GM08714 (cell line): ENCODE measurements around the gene LONP2.
"Not testable (repeated sequence)": the region's sequence is repeated elsewhere in the genome, so short reads cannot be mapped to it uniquely, and the experiment has no call there.

ENCODE experiments used
- H3K4me3 ChIP-seq: fragments of 200-500 bp; sonication (Bioruptor generic); 2 replicates; pipeline ENCODE4 v1.5.1; 2014; ENCODE audit warnings: mild to moderate bottlenecking, low read length, inconsistent platforms
- ZNF274 ChIP-seq: IDR thresholded peaks from 2 replicates; pipeline ENCODE4 v1.6.1; 2012; ENCODE audit warnings: mild to moderate bottlenecking, low read depth, low read length

Gene LONP2

GRCh38 chr16:48384520-48385252, 140.6 kb downstream of the LONP2 start:
- H3K4me3 ChIP-seq, result peak overlapping the region; percentile 100
- TF ChIP-seq ZNF274, result no peak

- H3K4me3 ChIP-seq, result peak within 1 kb of the TSS; percentile 100
Observed at GRCh38 chr16:48385253-48386150, 141.4 kb downstream of the LONP2 start, which contains the start of gene SIAH1. Gene SIAH1, minus strand, starts transcription at chr16:48385413. Its CDS starts 22,985 bp downstream, at chr16:48362428.

GRCh38 chr16:48386559-48387312, 142.6 kb downstream of the LONP2 start:
- no peak overlapping the region for H3K4me3 ChIP-seq
- TF ChIP-seq ZNF274, result no peak

More at GRCh38 chr16:48385253-48386150, 141.4 kb downstream of the LONP2 start, which contains the start of gene SIAH1:
- TF ChIP-seq ZNF274, result no peak

GRCh38 chr16:48392407-48392806, 148.3 kb downstream of the LONP2 start:
- H3K4me3 ChIP-seq, result no peak overlapping the region
- no peak for TF ChIP-seq ZNF274

GRCh38 chr16:48393485-48394354, 149.6 kb downstream of the LONP2 start:
- no peak for TF ChIP-seq ZNF274

GRCh38 chr16:48394355-48394703, 150.2 kb downstream of the LONP2 start:
- H3K4me3 ChIP-seq, result no peak overlapping the region
- TF ChIP-seq ZNF274, result no peak

More at GRCh38 chr16:48393485-48394354, 149.6 kb downstream of the LONP2 start:
- no peak overlapping the region for H3K4me3 ChIP-seq

- no peak for TF ChIP-seq ZNF274
Observed at GRCh38 chr16:48395375-48395774, 151.3 kb downstream of the LONP2 start.

GRCh38 chr16:48402547-48402946, 158.4 kb downstream of the LONP2 start:
- not testable (repeated sequence) for H3K4me3 ChIP-seq

More at GRCh38 chr16:48395375-48395774, 151.3 kb downstream of the LONP2 start:
- no peak overlapping the region for H3K4me3 ChIP-seq

GRCh38 chr16:48405153-48405552, 161.1 kb downstream of the LONP2 start:
- H3K4me3 ChIP-seq, result no peak overlapping the region
- TF ChIP-seq ZNF274, result no peak

GRCh38 chr16:48405907-48406306, 161.8 kb downstream of the LONP2 start:
- no peak overlapping the region for H3K4me3 ChIP-seq
- TF ChIP-seq ZNF274, result no peak
